Left lung (tissue), 10 donors: Measurements from ENCODE around the gene PPM1M. TPM values are rescaled to one million over a fixed set of nuclear protein-coding genes. Genes with fewer than 3 reads are reported as not detected.
A peak's percentile ranks its signal among the peaks of the same experiment; 100 is the strongest.

Experiments used
- ATAC-seq: fragments of 200-7000 bp; cut with Tn5 transposase; one replicate; pipeline ENCODE4 v1.9.1; 2020; ENCODE audit warnings: moderate library complexity
- DNase-seq, 4 donors: peaks; one replicate each; pipeline ENCODE4 v3.0.0-alpha.2; 2013 to 2020
- H3K27ac ChIP-seq, 2 donors: fragments of 200-600 bp; sonication (generic) in 1 of 2; one replicate each; pipeline versions ENCODE4 v1.5.0 to v1.8.0; 2020 to 2021
- H3K27me3 ChIP-seq, 2 donors: fragments of 200-600 bp; sonication (generic) in 1 of 2; one replicate each; pipeline versions ENCODE4 v1.5.0 to v1.8.0; 2020 to 2021
- H3K36me3 ChIP-seq, 2 donors: fragments of 200-600 bp; sonication (generic) in 1 of 2; one replicate each; pipeline versions ENCODE4 v1.5.0 to v1.8.0; 2020 to 2021
- H3K4me1 ChIP-seq, 2 donors: fragments of 200-600 bp; one replicate each; pipeline ENCODE4 v1.8.0; 2021
- H3K4me3 ChIP-seq, 2 donors: fragments of 200-600 bp; sonication (generic) in 1 of 2; one replicate each; pipeline versions ENCODE4 v1.5.0 to v1.8.0; 2020 to 2021; ENCODE audit warnings: mild to moderate bottlenecking in 1 of 2
- H3K9me3 ChIP-seq, 2 donors: fragments of 200-600 bp; sonication (generic) in 1 of 2; one replicate each; pipeline versions ENCODE4 v1.5.0 to v1.8.0; 2020 to 2021
- intact Hi-C, 2 donors: fragments of 100-400 bp; cut with DNase I; formaldehyde crosslinking; loops; one replicate each; pipeline versions ENCODE4 v1.11.2 to v1.14.2; 2022
- polyA plus RNA-seq, 6 donors: library from polyadenylated mRNA; unstranded; fragments of 120-200 nt; gene quantifications; one replicate each; pipeline ENCODE4 v1.2.1, GENCODE V29; 2013; ENCODE audit not compliant: insufficient read length in 6 of 6
- total RNA-seq, 2 donors: library from RNA; stranded (reverse); fragmentation: NEBNext Ultra II Directional; extraction: Animal tissue kit (Norgen Biotek cat#: 25700); gene quantifications; one replicate each; pipeline ENCODE4 v1.2.1, GENCODE V29; 2021
- TF ChIP-seq, protein P1 (sequence below), 2 donors: fragments of 200-600 bp; sonication (generic) in 1 of 2; IDR thresholded peaks; one replicate each; pipeline versions ENCODE4 v1.5.0 to v1.8.0; 2021; ENCODE audit warnings: antibody characterized with exemption in 2 of 2
- donor health status: DM: no; HTN: yes; CAD: no.
- donor health status: DM: no; HTN: no; CAD: no.

The PPM1M gene
- total and polyA plus RNA-seq, 8 donors: 27.4 to 48.3 (median 31.4) TPM

DNA sequence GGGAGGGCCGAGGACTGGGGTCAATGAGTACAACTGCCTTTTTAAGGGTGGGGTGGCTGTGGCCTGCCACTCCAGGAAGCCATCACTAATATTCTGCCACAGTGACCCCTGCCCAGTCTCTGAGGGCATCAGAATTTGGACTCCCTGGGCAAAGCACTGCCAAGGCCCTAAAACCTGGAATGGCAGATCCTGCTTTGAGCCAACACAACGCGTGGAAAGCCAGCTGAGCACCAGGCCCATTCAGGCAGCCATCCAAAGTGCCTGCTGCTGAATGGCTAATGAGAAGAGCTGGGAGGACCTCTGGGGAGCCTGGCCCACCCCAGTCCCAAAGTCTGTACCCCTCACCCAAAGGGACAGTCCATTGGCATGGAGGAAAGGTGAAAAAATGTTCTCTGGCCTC is 11.6 kb upstream of the PPM1M start:
- Histone ChIP-seq H3K4me1 (peaks cover 18 to 64% of the 10 kb centered on the region in 2 donors), H3K27me3 (no peaks in the 10 kb centered on the region), H3K4me3 (no peak overlapping the region), H3K27ac (no peak overlapping the region), H3K9me3 (no peaks in the 10 kb centered on the region), H3K36me3 (peaks cover 0 to 64% of the 10 kb centered on the region in 2 donors)
- ATAC-seq (no peak), DNase-seq (no peak)
- TF ChIP-seq, protein P1, sequence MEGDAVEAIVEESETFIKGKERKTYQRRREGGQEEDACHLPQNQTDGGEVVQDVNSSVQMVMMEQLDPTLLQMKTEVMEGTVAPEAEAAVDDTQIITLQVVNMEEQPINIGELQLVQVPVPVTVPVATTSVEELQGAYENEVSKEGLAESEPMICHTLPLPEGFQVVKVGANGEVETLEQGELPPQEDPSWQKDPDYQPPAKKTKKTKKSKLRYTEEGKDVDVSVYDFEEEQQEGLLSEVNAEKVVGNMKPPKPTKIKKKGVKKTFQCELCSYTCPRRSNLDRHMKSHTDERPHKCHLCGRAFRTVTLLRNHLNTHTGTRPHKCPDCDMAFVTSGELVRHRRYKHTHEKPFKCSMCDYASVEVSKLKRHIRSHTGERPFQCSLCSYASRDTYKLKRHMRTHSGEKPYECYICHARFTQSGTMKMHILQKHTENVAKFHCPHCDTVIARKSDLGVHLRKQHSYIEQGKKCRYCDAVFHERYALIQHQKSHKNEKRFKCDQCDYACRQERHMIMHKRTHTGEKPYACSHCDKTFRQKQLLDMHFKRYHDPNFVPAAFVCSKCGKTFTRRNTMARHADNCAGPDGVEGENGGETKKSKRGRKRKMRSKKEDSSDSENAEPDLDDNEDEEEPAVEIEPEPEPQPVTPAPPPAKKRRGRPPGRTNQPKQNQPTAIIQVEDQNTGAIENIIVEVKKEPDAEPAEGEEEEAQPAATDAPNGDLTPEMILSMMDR (IDR thresholded peaks at IDR 0.05): no peak
- intact Hi-C loops: loop anchor here in 1 of 2 donors (5.0 to 10.0 kb wide), 2 partner anchors 108 to 211 kb away; partner anchors contain the start of gene SEMA3G

DNA sequence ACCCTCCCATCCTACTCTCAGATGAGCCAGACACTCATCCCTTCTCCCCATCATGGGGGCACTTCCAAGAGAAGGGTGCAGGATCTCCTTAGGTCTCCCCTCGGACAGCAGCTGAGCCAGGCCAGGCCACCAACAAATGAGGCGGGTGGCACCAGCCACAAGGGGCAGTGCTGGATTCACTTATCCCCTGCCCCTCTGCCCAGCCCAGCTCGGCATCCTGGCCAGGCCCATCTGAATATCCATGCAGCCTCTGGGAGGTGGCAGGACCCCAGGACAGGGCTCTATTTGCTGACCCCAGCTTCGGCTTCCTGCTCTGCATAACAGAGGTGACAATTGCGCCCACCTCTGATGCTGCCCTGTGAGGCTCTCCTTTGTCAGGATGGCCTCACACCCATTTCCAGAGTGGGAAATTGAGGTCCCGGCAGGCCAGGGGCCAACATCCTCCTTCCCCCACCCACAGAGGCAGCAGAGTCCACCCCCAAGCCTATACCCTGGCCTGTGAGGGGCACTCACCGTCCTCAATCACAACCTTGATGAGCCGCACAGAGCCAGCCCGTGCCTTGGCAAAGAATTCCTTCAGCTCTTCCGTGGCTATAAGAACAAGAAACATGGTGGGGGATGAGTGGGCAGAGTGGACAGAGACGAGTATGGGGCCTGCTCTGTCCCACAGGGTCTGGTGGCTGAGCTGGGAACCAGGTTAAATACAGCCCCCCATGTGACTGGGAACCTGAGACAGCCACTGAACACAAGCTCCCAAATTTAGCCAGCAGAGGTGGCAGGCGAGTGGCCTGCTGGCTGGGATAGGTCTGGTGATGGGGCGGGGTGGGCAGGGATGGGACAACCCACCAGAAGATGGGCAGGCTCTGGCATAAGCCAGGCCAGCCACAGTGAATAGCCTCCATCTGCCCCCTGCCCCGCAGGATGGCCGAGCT is 10.8 kb upstream of the PPM1M start:
- Histone ChIP-seq H3K36me3 (peaks cover 0 to 56% of the 10 kb centered on the region in 2 donors), H3K27ac (no peak overlapping the region), H3K27me3 (no peaks in the 10 kb centered on the region), H3K4me1 (peaks cover 20 to 68% of the 10 kb centered on the region in 2 donors), H3K9me3 (no peaks in the 10 kb centered on the region), H3K4me3 (no peak overlapping the region)
- no peak for ATAC-seq
- no peak for DNase-seq
- TF ChIP-seq, protein P1 (IDR thresholded peaks at IDR 0.05): no peak
- intact Hi-C loops: loop anchor here in 1 of 2 donors (5.0 to 10.0 kb wide), 2 partner anchors 108 to 210 kb away; partner anchors contain the start of gene SEMA3G

DNA sequence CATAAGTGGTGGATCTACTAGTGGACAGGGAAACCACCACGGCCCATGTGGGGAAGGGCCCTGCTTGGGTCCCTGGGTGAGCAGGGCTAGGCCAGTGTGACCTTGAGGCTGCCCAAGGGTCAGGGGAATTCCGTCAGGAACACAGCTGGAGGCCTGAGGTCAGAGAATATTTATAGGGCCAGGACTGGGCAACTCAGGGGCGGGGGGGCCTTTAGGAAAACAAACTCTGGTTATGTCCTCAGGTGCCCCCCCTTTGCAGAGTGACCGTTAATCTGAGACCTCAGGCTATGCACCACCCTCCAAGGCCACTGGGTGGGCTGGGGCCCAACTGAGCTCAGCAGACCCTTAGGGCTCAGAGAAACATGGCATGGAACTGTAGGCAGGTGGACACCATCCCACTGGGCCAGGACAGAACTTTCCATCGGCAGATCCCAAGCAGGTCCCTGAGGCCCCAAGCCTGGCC is 9.1 kb upstream of the PPM1M start:
- intact Hi-C loops: loop anchor here in 1 of 2 donors (10.0 kb wide), 1 partner anchor 208 kb away; the partner anchor contains the start of gene SEMA3G
- Histone ChIP-seq H3K27ac (peak overlapping the region in 1 of 2 donors; percentile 87), H3K9me3 (no peaks in the 10 kb centered on the region), H3K27me3 (no peaks in the 10 kb centered on the region), H3K4me3 (peak overlapping the region in 1 of 2 donors; percentile 92), H3K4me1 (peaks cover 28 to 80% of the 10 kb centered on the region in 2 donors), H3K36me3 (peaks cover 0 to 39% of the 10 kb centered on the region in 2 donors)
- ATAC-seq (no peak), DNase-seq (peak in 1 of 4 donors; percentile 32)
- TF ChIP-seq, protein P1 (IDR thresholded peaks at IDR 0.05): no peak

DNA sequence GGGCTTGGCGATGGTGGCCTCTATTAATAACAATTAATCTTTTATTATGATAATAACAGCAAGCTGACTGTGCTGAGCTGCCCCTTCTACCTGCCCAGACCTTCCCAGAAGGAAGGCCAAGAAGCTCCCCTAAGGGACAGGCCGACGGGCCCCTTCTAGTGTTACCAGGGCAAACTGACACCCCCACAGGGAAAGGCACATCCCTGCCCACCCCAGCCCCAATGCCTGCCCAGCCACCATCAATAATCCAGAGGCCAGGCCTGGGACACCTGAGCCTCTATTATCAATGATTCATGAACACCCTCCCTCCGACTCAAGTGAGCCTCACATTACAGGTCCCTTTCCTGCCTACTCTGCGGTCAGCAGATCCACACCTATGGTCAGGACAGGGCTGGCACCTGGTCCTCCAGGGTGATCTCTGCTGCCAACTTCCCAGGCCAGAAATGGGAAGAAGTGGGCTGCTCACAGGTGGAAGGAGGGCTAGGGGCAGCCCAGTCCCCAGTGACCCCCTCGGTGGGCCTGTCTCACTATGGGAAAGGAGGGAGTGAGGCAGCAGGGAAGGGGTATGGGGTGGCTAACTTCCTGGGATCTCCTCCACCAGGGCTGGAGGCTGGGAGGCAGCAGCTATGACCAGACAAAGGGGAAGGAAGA is 8.4 kb upstream of the PPM1M start:
- DNase-seq: peak in 1 of 4 donors; percentile 33
- Histone ChIP-seq H3K36me3 (peaks cover 0 to 32% of the 10 kb centered on the region in 2 donors), H3K4me1 (peaks cover 28 to 73% of the 10 kb centered on the region in 2 donors), H3K27me3 (no peaks in the 10 kb centered on the region), H3K9me3 (no peaks in the 10 kb centered on the region), H3K4me3 (peak overlapping the region; percentile 10 to 92), H3K27ac (peak overlapping the region; percentile 87 to 90)
- TF ChIP-seq, protein P1 (IDR thresholded peaks at IDR 0.05): no peak
- ATAC-seq: no peak
- intact Hi-C loops: loop anchor here in 1 of 2 donors (10.0 kb wide), 1 partner anchor 208 kb away; the partner anchor contains the start of gene SEMA3G
